PC-3 (cell line): Measurements from ENCODE around the gene RNF8. TPM values are rescaled to one million over a fixed set of nuclear protein-coding genes. Genes with fewer than 3 reads are reported as not detected.

Experiments used
- ATAC-seq: fragments of 200-7000 bp; cut with Tn5 transposase; 2 replicates; pipeline ENCODE4 v1.9.1; 2020; ENCODE audit warnings: mild to moderate bottlenecking, moderate library complexity
- BruUV-seq: library from RNA; stranded (reverse); fragments of 400-500 nt; replicated peaks from 2 replicates; lab custom pipeline; 2021; lab: Mats Ljungman, UMichigan
- CTCF ChIA-PET: fragments of 300-600 bp; sonication (Branson Sonifier 250); formaldehyde crosslinking; loops from one replicate; lab custom pipeline; 2022; ENCODE audit warnings: antibody characterized with exemption; lab: Charles Lee
- POLR2A ChIA-PET: fragments of 300-600 bp; sonication (Branson Sonifier 250); formaldehyde crosslinking; loops from one replicate; lab custom pipeline; 2022; ENCODE audit warnings: antibody characterized with exemption; ENCODE audit not compliant: unreplicated experiment; lab: Charles Lee
- DNase-seq: peaks from one replicate; pipeline ENCODE4 v3.0.0-alpha.2; 2015
- H2AFZ ChIP-seq: fragments of 300-600 bp; sonication (generic); 2 replicates; pipeline ENCODE4 v1.6.0; 2016; ENCODE audit warnings: antibody characterized with exemption, low read length
- H3F3A ChIP-seq: fragments of 300-600 bp; sonication (generic); one replicate; pipeline ENCODE4 v1.6.0; 2017; ENCODE audit warnings: antibody characterized with exemption, low read length, control low read depth, mild to moderate bottlenecking; ENCODE audit not compliant: unreplicated experiment
- H3K27ac ChIP-seq: fragments of 300-600 bp; sonication (generic); 2 replicates; pipeline ENCODE4 v1.5.1; 2016; ENCODE audit warnings: mild to moderate bottlenecking, low read length
- H3K27me3 ChIP-seq: fragments of 300-600 bp; sonication (generic); 2 replicates; pipeline ENCODE4 v1.6.1; 2016; ENCODE audit warnings: low read length, mixed read lengths
- H3K36me3 ChIP-seq: fragments of 300-600 bp; sonication (generic); 2 replicates; pipeline ENCODE4 v1.6.1; 2016; ENCODE audit warnings: low read depth, mixed run types, low read length, mixed read lengths
- H3K4me1 ChIP-seq: fragments of 300-600 bp; sonication (generic); 2 replicates; pipeline ENCODE4 v1.5.1; 2016; ENCODE audit warnings: low read length; ENCODE audit not compliant: insufficient read depth
- H3K4me2 ChIP-seq: fragments of 300-600 bp; sonication (generic); 2 replicates; pipeline ENCODE4 v1.6.0; 2016; ENCODE audit warnings: low read length
- H3K4me3 ChIP-seq: fragments of 300-600 bp; sonication (generic); 2 replicates; pipeline ENCODE4 v1.5.1; 2016; ENCODE audit warnings: mild to moderate bottlenecking, low read length, mixed read lengths
- H3K79me2 ChIP-seq: fragments of 300-600 bp; sonication (generic); 2 replicates; pipeline ENCODE4 v1.6.1; 2017; ENCODE audit warnings: low read length, mixed read lengths
- H3K9ac ChIP-seq: fragments of 300-600 bp; sonication (generic); 2 replicates; pipeline ENCODE4 v1.6.0; 2016; ENCODE audit warnings: mild to moderate bottlenecking, low read length
- H3K9me2 ChIP-seq: fragments of 300-600 bp; sonication (generic); replicated peaks from 2 replicates; pipeline ENCODE4 v1.6.1; 2016; ENCODE audit warnings: mixed run types, low read length, mixed read lengths
- H3K9me3 ChIP-seq: fragments of 300-600 bp; sonication (generic); 2 replicates; pipeline ENCODE4 v1.6.1; 2016; ENCODE audit warnings: low read length, mixed read lengths
- H4K20me1 ChIP-seq: fragments of 300-600 bp; sonication (generic); 2 replicates; pipeline ENCODE4 v1.6.1; 2016; ENCODE audit warnings: low read length, mixed read lengths
- EZH2 ChIP-seq: fragments of 300-600 bp; sonication (generic); IDR thresholded peaks from one replicate; pipeline ENCODE4 v1.6.1; 2017; ENCODE audit warnings: antibody characterized with exemption, mild to moderate bottlenecking, low read length; ENCODE audit not compliant: unreplicated experiment
- EZH2phosphoT487 ChIP-seq: fragments of 300-600 bp; sonication (generic); IDR thresholded peaks from 2 replicates; pipeline ENCODE4 v1.6.1; 2018; ENCODE audit warnings: mild to moderate bottlenecking, antibody characterized with exemption, low read length, borderline replicate concordance
- intact Hi-C: fragments of 100-400 bp; cut with micrococcal nuclease; formaldehyde crosslinking; loops from 2 replicates; pipeline ENCODE4 v1.9.0; 2023
- total RNA-seq: library from RNA; depleted of rRNA; stranded (reverse); fragments of >200 nt; gene quantifications from 2 replicates; pipeline ENCODE4 v1.2.3, GENCODE V29; 2014
- TF ChIP-seq, protein P1 (sequence below): fragments of 300-600 bp; sonication (generic); conservative IDR thresholded peaks from 2 replicates; pipeline ENCODE4 v1.5.1; 2017; ENCODE audit warnings: antibody characterized with exemption, low read depth, mild to moderate bottlenecking, low read length

Gene RNF8
- total RNA-seq, 1 experiment from 2014 or later = 28.1 TPM

DNA sequence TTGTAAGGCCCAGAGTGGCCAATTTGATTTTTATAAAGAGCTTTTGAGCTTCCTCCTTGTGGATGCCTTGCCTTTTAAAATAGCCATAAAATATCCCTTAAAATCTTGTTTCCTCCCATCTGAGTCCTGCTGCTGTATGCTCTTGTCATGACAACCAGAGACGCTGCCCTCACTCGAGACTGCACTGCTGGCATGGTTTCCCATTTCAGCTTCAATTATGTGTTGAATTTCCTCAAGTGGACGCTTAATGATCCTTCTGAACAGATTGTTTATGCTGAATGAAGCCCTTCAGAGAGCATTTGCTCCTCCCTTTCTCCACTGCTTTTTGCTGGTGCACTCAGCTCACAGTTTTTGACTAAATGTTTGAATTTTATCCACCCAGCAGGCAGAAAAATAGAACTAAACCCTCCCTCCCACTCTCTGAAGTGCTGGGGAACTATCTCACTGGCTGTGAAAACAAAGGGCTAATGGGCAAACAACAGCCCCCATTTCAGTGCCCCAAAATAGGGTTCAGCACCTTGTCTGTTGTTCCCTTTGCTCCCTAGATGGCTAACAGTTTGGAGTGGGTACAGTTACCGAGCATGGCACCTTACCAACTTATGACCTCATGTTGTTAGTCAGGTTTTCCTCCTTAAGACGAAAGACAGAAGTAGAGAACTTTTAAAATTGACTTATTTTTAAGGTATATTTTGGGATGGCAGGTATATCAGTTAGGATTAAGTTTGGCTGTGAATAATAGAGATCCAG, 45.5 kb upstream of the RNF8 start:
- H3K36me3 ChIP-seq = 0 out of 2 replicates have a peak, but pooled peaks cover 9% of the 10 kb centered on the region
- no peaks in the 10 kb centered on the region for H3K27me3 ChIP-seq
- H3K27ac ChIP-seq = no peak overlapping the region
- no peaks in the 10 kb centered on the region for H3F3A ChIP-seq
- H3K4me3 ChIP-seq = no peak overlapping the region
- TF ChIP-seq EZH2phosphoT487 = no peak
- no peak for TF ChIP-seq EZH2
- TF ChIP-seq, protein P1, sequence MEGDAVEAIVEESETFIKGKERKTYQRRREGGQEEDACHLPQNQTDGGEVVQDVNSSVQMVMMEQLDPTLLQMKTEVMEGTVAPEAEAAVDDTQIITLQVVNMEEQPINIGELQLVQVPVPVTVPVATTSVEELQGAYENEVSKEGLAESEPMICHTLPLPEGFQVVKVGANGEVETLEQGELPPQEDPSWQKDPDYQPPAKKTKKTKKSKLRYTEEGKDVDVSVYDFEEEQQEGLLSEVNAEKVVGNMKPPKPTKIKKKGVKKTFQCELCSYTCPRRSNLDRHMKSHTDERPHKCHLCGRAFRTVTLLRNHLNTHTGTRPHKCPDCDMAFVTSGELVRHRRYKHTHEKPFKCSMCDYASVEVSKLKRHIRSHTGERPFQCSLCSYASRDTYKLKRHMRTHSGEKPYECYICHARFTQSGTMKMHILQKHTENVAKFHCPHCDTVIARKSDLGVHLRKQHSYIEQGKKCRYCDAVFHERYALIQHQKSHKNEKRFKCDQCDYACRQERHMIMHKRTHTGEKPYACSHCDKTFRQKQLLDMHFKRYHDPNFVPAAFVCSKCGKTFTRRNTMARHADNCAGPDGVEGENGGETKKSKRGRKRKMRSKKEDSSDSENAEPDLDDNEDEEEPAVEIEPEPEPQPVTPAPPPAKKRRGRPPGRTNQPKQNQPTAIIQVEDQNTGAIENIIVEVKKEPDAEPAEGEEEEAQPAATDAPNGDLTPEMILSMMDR = no peak
- ATAC-seq (peak; percentile 24; the same call in 1 of the 2 replicates), DNase-seq (peak; percentile 58)
- no peaks in the 10 kb centered on the region for H3K79me2 ChIP-seq
- BruUV-seq = no TSS peak
- H4K20me1 ChIP-seq = no peaks in the 10 kb centered on the region
- CTCF ChIA-PET = no interaction called here
- no peak overlapping the region for H3K9ac ChIP-seq
- H2AFZ ChIP-seq = no peak overlapping the region
- POLR2A ChIA-PET = interaction anchor here (0.6 kb wide), 1 partner anchor 47 kb away, joined by 3 read pairs; no protein-coding TSS in a partner anchor
- H3K9me3 ChIP-seq = no peaks in the 10 kb centered on the region
- no peak overlapping the region; the same call in 1 of the 2 replicates for H3K4me2 ChIP-seq
- intact Hi-C loops = no loop called here
- H3K9me2 ChIP-seq = no peaks in the 10 kb centered on the region
- peaks cover 4% of the 10 kb centered on the region; the same call in 1 of the 2 replicates for H3K4me1 ChIP-seq

DNA sequence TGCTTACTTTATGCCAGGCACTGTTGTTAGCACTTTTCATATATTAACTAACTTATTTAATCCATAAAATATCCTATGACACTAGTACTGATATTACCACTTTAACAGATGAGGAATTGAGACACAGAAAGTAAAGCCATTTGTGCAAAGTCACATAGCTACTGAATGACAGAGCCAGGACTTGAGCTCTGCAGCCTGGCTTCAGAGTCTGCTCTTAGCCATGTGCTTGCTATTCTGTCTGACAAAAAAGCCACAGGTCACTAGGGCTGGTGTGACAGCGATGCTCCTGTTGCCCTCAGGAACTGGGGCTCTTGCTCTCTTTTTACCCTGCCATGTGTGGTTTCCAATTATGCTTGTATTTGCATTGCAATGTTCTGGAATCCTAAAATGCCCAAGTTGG, 44.7 kb upstream of the RNF8 start:
- Histone ChIP-seq H3F3A (no peaks in the 10 kb centered on the region), H3K9ac (no peak overlapping the region), H3K4me2 (no peak overlapping the region), H3K36me3 (0 out of 2 replicates have a peak, but pooled peaks cover 9% of the 10 kb centered on the region), H2AFZ (no peak overlapping the region), H3K27ac (no peak overlapping the region), H3K4me1 (peaks cover 4% of the 10 kb centered on the region; the same call in 1 of the 2 replicates), H4K20me1 (no peaks in the 10 kb centered on the region), H3K9me2 (no peaks in the 10 kb centered on the region), H3K27me3 (no peaks in the 10 kb centered on the region), H3K4me3 (no peak overlapping the region), H3K9me3 (no peaks in the 10 kb centered on the region), H3K79me2 (no peaks in the 10 kb centered on the region)
- TF ChIP-seq, protein P1 = no peak
- TF ChIP-seq EZH2 = no peak
- no peak for TF ChIP-seq EZH2phosphoT487
- no peak for ATAC-seq
- no peak for DNase-seq
- CTCF ChIA-PET = no interaction called here
- POLR2A ChIA-PET = no interaction called here
- intact Hi-C loops = no loop called here
- BruUV-seq = no TSS peak

DNA sequence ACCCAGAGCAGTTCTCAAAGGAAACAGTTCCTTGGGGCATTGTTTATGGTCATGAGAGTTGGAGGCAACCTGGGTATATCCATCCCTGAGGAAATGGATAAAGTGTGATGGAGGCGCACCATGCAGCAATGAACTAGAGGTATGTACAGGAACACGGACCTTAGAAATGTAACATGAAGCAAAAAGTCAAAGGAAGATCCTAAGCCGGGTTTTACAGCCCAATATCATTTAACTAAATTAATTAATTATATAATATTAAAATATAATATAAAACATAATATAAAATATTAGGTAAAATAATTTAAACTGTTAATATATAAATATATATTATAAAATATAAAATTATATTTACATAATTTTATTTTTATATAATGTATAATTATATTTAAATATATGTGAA, 44.1 kb upstream of the RNF8 start:
- CTCF ChIA-PET = no interaction called here
- TF ChIP-seq, protein P1 = no peak
- no peak for TF ChIP-seq EZH2
- no peak for TF ChIP-seq EZH2phosphoT487
- Histone ChIP-seq H3K27me3 (no peaks in the 10 kb centered on the region), H3K9me2 (no peaks in the 10 kb centered on the region), H3K4me3 (no peak overlapping the region), H4K20me1 (no peaks in the 10 kb centered on the region), H2AFZ (no peak overlapping the region), H3K9ac (no peak overlapping the region), H3K4me2 (no peak overlapping the region), H3F3A (no peaks in the 10 kb centered on the region), H3K79me2 (no peaks in the 10 kb centered on the region), H3K4me1 (peaks cover 4% of the 10 kb centered on the region; the same call in 1 of the 2 replicates), H3K36me3 (0 out of 2 replicates have a peak, but pooled peaks cover 4% of the 10 kb centered on the region), H3K9me3 (no peaks in the 10 kb centered on the region), H3K27ac (no peak overlapping the region)
- ATAC-seq (no peak), DNase-seq (no peak)
- intact Hi-C loops = no loop called here
- BruUV-seq = no TSS peak
- POLR2A ChIA-PET = no interaction called here
